HG03354 (cell line): Measurements from ENCODE around the gene VPS8.

ENCODE experiments used
- ATAC-seq: cut with Tn5 transposase; IDR thresholded peaks from one replicate; pipeline ENCODE4 v1.9.1; 2021; ENCODE audit warnings: mild to moderate bottlenecking; ENCODE audit not compliant: unreplicated experiment, poor library complexity, severe bottlenecking

The VPS8 gene

GRCh38 chr3:185029086-185029485, 217.1 kb downstream of the VPS8 start:
- no peak for ATAC-seq

DNA sequence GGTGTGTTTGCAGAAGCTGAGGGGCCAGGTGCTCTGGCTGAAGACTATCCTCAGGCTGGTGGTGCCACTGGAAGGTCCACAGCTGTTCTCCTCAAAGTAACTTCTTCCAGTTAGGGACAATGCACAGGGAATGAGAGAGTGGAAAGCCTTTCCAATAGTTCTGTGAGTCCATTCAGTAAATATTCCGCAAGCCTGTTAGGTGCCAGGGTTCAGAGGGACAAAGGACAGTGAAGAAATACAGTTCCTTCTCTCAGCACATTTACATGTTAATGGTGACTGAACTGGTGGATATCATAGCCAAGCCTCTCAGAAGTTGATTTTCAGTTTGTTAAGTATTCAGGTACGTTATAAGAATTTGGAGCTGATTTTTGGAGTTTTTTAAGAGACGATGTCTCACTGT, 218.4 kb downstream of the VPS8 start:
- ATAC-seq = no peak

GRCh38 chr3:185030951-185031350, 219.0 kb downstream of the VPS8 start:
- ATAC-seq = no peak

DNA sequence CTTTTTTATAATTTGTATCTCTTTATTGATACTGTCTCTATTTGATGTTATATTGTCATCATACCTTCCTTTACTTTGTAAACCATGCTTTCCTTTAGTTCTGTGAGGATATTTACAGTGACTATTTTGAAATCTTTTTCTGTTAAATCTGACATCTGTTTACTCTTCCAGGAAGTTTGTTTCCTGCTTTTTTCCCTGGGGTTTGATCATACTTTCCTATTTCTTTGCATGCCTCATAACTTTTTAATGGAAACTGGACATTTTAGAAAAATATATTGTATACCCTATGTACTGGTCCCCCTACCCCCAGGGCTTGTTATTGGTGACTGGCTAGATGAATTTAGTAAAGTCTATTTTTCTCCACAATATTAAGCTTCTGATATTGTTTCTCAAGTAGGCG, 225.8 kb downstream of the VPS8 start:
- ATAC-seq = no peak

GRCh38 chr3:185040425-185040824, 228.5 kb downstream of the VPS8 start:
- ATAC-seq = no peak

GRCh38 chr3:185041540-185041939, 229.6 kb downstream of the VPS8 start:
- ATAC-seq = no peak

DNA sequence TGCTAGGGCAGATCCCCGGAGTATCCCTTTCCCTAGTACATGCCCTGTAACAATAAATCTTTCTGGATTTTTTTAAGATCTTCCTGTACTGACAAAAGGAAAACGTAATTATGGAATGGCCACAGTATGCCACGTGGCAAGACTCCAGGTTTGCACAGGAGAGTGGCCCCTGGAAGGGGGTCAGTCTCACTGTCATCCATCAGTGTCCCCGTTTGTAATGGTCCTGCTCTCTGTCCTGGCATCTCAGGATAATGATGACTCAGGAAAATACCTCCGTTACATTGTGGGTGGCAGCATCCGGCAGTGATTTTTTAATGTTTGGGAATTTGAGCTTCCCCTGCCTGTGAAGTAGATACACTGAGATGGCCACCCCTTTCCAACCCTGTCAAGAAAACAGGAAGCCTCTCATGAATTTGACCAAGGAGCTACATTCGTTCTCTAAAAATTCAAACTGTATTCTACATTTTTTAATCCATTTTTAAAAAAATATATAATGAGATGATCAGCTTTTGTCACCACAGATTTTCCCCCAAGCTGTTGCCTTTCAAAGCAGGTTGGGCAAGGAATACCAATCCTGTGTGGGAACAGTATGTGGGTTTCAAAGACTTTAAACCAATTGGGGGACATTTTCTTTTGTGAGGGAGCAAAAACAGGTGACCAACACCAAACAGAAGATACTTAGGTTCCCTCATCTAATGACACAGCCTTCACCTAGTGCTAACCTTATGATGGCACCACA, 230.5 kb downstream of the VPS8 start:
- ATAC-seq = no peak

GRCh38 chr3:185046164-185046515, 234.2 kb downstream of the VPS8 start:
- ATAC-seq = no peak

DNA sequence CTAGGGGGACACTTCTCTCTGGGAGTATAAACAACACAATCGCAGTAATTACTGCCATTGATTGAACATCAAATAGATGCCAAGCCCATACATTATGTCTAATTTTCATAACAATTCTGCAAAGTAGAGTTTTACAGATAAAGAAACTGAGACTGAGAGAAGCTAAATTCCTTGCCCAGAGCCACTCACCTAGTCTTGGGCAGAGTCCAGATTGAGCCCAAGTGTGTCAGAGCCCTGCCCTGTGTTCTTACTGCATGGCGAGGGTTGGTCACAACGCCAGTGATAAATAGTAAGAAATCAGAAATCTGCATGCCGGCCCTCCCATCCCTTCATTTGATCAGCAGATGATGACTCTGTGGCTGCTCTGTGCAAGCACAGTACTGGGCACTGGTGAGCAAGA, 234.6 kb downstream of the VPS8 start:
- no peak for ATAC-seq

GRCh38 chr3:185049710-185050109, 237.7 kb downstream of the VPS8 start:
- ATAC-seq = no peak

DNA sequence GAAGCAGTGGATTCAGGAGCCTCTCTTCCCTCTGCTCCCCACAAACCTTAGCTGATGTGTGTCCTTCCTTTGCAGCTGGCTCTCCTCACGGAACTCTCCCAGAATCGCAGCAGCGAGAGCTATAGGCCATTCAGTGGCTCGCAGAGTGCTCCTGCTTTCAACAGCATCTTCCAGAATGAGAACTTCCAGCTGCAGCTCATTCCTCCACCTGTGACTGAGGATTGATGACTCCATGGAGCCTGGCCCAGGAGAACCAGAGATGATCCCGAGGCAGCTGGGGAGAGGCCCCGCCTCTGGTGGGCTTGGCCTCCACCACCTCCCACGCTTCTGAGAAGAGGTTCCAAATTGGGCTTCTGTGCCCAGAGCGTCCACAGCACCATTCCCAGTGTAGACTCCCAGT, 239.8 kb downstream of the VPS8 start:
- ATAC-seq = no peak

- ATAC-seq = no peak
These were observed 240.7 kb downstream of the VPS8 start for GRCh38 chr3:185052631-185053030.

GRCh38 chr3:185056908-185057307, 244.9 kb downstream of the VPS8 start:
- no peak for ATAC-seq

- ATAC-seq = no peak
These were observed 245.9 kb downstream of the VPS8 start for GRCh38 chr3:185057829-185058228.

DNA sequence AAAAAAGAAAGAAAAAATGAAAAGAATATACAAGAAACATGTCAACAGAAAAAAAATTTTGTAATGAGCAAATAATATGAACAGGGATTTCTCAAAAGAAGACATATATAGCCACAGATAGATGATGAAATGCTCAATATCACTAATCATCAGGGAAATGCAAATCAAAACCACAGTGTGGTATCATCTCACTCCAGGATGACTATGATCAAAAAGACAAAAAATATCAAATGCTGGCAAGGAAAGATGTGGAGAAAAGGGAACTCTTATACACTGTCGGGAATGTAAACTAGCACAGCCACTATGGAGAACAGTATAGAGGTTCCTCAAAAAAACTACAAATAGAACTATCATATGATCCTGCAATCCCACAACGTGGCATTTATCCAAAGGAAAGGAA, 246.8 kb downstream of the VPS8 start:
- no peak for ATAC-seq

DNA sequence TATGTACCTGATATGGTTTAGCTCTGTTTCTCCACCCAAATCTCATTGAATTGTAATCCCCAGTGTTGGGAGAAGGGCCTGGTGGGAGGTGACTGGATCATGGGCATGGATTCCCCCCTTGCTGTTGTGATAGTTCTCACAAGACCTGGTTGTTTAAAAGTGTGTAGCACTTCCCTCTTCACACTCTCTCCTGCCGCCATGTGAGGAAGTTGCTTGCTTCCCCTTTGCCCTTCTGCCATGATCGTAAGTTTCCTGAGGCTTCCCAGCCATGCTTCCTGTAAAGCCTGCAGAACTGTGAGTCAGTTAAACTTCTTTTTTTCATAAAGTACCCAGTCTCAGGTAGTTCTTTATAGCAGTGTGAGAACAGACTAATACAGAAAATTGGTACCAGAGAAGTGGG, 247.8 kb downstream of the VPS8 start:
- ATAC-seq = no peak

GRCh38 chr3:185060655-185061054, 248.7 kb downstream of the VPS8 start:
- ATAC-seq = no peak

DNA sequence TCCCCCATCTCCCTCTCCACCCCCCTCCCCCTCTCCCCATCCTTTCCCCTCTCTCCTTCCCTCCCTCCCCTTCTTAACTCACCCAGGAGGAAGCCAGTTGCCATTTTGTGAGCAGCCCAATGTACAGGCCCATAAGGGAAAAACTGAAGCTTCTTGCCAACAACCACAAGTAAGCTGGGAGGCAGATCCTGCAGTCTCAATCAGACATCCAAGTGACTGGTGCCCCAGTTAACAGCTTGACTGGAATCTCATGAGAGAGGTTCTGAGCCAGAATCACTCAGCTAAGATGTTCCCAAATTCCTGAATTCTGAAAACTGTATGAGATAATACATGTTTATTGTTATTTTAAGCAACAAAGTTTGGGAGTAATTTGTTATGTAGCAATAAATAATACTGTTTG, 250.2 kb downstream of the VPS8 start:
- no peak for ATAC-seq

GRCh38 chr3:185063431-185063830, 251.5 kb downstream of the VPS8 start:
- ATAC-seq = no peak

- ATAC-seq = no peak
These were observed 253.1 kb downstream of the VPS8 start for GRCh38 chr3:185065059-185065458.

GRCh38 chr3:185066251-185066650, 254.3 kb downstream of the VPS8 start:
- no peak for ATAC-seq

- no peak for ATAC-seq
These were observed 255.2 kb downstream of the VPS8 start for GRCh38 chr3:185067173-185067572.
